Testis (tissue), 2 donors: ENCODE measurements around the gene OPN1LW.
"Not testable (repeated sequence)": the region's sequence is repeated elsewhere in the genome, so short reads cannot be mapped to it uniquely, and the experiment has no call there.

ENCODE experiments used
- CTCF ChIP-seq, 3 experiments: fragments of 450-650 bp in 2 of 3; fragments of 200-600 bp in 1 of 3; sonication (generic) in 1 of 3; IDR thresholded peaks; one replicate each; pipeline ENCODE4 v1.5.1; 2016 to 2019; ENCODE audit warnings: antibody characterized with exemption in 3 of 3, mild to moderate bottlenecking in 2 of 3, moderate library complexity in 1 of 3
- POLR2A ChIP-seq: fragments of 450-650 bp; IDR thresholded peaks from one replicate; pipeline ENCODE4 v1.6.1; 2017; ENCODE audit warnings: antibody characterized with exemption, mild to moderate bottlenecking, moderate library complexity

DNA sequence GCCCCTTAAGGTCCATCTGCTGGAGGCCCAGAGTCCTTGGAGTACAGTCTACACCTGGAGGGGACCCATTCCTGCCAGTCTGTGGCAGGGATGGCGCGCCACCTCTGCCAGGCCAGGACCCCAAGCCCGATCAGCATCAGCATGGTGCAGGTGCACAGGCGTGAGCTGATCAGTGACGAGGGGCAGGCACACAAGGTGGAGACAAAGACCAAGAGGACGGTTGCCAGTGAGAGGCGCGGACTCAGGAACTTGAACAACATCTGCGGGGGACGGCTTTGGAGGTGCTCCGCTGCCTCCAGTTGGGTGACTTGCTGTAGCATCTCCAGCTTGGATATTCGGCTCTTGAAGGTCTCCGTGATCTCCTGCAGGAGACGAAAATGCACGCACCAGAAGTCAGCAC lies 52.4 kb downstream of the OPN1LW start:
- TF ChIP-seq CTCF (IDR thresholded peaks at IDR 0.05); POLR2A: not testable (repeated sequence)
